Activated B cell treated with CpG ODN at 0.5 μM for 24 hours (primary cell): ENCODE results near the gene NAPA. TPM values are rescaled to one million over a fixed set of nuclear protein-coding genes. Genes with fewer than 3 reads are reported as not detected.

Experiments
- ATAC-seq: fragments of 200-7000 bp; cut with Tn5 transposase; one replicate; pipeline ENCODE4 v1.10.0; 2021; ENCODE audit warnings: low read depth, mild to moderate bottlenecking, moderate library complexity
- CTCF ChIA-PET: fragments of 350-600 bp; sonication (Branson Sonifier 250); formaldehyde crosslinking; loops from one replicate; lab custom pipeline; 2021; ENCODE audit warnings: antibody characterized with exemption; lab: Charles Lee
- POLR2A ChIA-PET: fragments of 350-600 bp; sonication (Branson Sonifier 250); formaldehyde crosslinking; loops from one replicate; lab custom pipeline; 2021; ENCODE audit warnings: antibody characterized with exemption; lab: Charles Lee
- DNase-seq: peaks from one replicate; pipeline ENCODE4 v3.0.0; 2022
- H3K27ac Mint-ChIP-seq: one replicate; pipeline ENCODE4 v1.8.0; 2020; ENCODE audit warnings: mixed read lengths
- H3K27me3 Mint-ChIP-seq: one replicate; pipeline ENCODE4 v1.8.0; 2021; ENCODE audit warnings: mixed read lengths
- H3K36me3 Mint-ChIP-seq: one replicate; pipeline ENCODE4 v1.8.0; 2021; ENCODE audit warnings: low read depth, mixed read lengths
- H3K4me1 Mint-ChIP-seq: one replicate; pipeline ENCODE4 v1.8.0; 2021; ENCODE audit warnings: mixed read lengths
- H3K4me3 Mint-ChIP-seq: one replicate; pipeline ENCODE4 v1.8.0; 2020; ENCODE audit warnings: mild to moderate bottlenecking, mixed read lengths
- H3K9me3 Mint-ChIP-seq: one replicate; pipeline ENCODE4 v1.8.0; 2020; ENCODE audit warnings: mixed read lengths
- intact Hi-C: fragments of 100-400 bp; cut with micrococcal nuclease; formaldehyde crosslinking; loops from one replicate; pipeline ENCODE4 v1.15.1; 2024
- total RNA-seq: library from RNA; stranded (reverse); gene quantifications from 2 replicates; pipeline ENCODE4 v1.2.3, GENCODE V29; 2022
- TF ChIP-seq, protein P1 (sequence below): fragments of 200-600 bp; IDR thresholded peaks from one replicate; pipeline ENCODE4 v1.8.0; 2022; ENCODE audit warnings: antibody characterized with exemption, mild to moderate bottlenecking

The NAPA gene
- total RNA-seq, 1 donor from 2014 or later: 70.6 TPM

DNA sequence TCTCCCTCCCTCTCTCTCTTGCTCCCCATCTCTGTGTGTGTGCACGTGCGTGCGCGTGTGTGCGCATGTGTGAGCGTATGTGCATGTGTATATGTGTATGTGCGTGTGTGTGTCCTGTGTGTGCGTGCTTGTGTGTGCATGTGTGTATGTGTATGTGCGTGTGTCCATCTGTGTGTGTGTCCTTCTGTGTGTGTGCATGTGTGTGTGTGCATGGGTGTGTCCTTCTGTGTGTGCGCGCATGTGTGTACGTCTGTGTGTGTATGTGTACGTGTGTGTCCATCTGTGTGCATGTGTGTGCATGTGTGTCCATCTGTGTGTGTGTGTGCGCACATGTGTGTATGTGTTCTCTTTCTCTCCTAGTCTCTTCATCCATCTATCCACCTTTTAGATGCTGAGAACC, 55.4 kb downstream of the NAPA start:
- H3K27ac Mint-ChIP-seq: no peak overlapping the region
- no peak overlapping the region for H3K4me3 Mint-ChIP-seq
- ChIA-PET POLR2A (no interaction called here), CTCF (no interaction called here)
- no peaks in the 10 kb centered on the region for H3K4me1 Mint-ChIP-seq
- DNase-seq (no peak), ATAC-seq (no peak)
- intact Hi-C loops: no loop called here
- TF ChIP-seq, protein P1, sequence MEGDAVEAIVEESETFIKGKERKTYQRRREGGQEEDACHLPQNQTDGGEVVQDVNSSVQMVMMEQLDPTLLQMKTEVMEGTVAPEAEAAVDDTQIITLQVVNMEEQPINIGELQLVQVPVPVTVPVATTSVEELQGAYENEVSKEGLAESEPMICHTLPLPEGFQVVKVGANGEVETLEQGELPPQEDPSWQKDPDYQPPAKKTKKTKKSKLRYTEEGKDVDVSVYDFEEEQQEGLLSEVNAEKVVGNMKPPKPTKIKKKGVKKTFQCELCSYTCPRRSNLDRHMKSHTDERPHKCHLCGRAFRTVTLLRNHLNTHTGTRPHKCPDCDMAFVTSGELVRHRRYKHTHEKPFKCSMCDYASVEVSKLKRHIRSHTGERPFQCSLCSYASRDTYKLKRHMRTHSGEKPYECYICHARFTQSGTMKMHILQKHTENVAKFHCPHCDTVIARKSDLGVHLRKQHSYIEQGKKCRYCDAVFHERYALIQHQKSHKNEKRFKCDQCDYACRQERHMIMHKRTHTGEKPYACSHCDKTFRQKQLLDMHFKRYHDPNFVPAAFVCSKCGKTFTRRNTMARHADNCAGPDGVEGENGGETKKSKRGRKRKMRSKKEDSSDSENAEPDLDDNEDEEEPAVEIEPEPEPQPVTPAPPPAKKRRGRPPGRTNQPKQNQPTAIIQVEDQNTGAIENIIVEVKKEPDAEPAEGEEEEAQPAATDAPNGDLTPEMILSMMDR: no peak
- no peaks in the 10 kb centered on the region for H3K36me3 Mint-ChIP-seq
- peaks cover 31% of the 10 kb centered on the region for H3K27me3 Mint-ChIP-seq
- H3K9me3 Mint-ChIP-seq: peaks cover 5% of the 10 kb centered on the region

DNA sequence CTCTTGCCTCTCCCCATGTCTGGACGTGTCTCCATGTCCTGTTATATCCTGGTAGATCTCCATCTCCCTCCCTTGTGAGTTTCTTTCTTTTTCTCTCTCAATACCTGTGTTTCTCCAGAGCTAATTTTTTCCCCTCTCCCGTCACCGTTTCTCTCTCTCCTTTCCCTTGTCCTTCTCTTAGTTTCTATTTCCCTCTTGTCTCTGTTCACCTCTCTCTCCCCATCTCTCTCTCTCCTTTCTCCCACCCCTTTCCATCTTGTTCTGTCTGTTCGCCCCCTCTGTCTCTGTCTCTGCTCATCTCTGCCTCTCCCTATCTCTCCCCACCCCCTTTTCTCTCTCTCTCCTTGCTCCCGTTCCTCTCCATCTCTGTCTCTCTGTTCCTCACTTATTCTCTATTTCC, 56.2 kb downstream of the NAPA start:
- TF ChIP-seq, protein P1: no peak
- Mint-ChIP-seq H3K27me3 (peaks cover 34% of the 10 kb centered on the region), H3K4me3 (no peak overlapping the region), H3K27ac (no peak overlapping the region), H3K4me1 (no peaks in the 10 kb centered on the region), H3K36me3 (no peaks in the 10 kb centered on the region), H3K9me3 (peaks cover 5% of the 10 kb centered on the region)
- ATAC-seq: no peak
- ChIA-PET POLR2A (no interaction called here), CTCF (no interaction called here)
- no peak for DNase-seq
- intact Hi-C loops: no loop called here

DNA sequence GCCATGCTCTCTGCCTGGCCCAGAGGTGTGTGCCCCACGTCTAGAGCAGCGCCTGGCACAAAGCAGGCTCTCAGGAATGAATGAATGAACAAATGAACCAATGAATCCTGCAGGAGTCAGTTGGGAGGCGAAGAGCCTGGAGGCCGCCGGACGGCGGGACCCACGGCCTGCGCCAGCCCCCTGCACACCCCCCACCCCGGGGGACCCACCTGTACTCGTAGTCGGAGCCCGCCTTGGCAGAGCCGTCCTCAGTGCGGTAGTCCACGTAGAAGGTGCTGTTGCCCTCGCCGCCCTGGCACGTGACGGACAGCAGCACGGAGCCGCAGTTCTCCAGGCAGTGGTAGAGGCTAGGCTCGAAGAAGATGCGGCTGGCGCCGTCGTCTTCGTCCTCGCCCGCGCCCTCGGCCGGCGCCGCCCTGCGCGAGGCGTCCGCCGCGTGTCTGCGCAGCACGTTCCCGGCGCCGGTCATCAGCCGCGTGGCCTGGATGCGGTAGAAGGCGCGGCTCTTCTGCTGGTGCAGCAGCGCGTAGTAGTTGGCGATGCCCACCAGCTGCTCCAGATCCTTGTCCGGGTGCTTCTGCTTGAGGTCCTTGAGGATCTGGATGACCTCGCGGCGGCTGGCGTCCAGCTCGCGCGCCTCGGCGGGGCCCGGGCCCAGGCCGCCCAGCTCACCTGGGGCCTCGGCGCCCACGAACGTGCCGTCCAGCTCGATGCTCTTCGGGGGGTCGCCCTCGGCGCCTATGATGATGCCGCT, 58.0 kb downstream of the NAPA start:
- ChIA-PET POLR2A (no interaction called here), CTCF (no interaction called here)
- Mint-ChIP-seq H3K27ac (no peak overlapping the region), H3K4me3 (no peak overlapping the region), H3K36me3 (no peaks in the 10 kb centered on the region), H3K27me3 (peaks cover 32% of the 10 kb centered on the region), H3K9me3 (peaks cover 5% of the 10 kb centered on the region), H3K4me1 (no peaks in the 10 kb centered on the region)
- DNase-seq (no peak), ATAC-seq (no peak)
- intact Hi-C loops: no loop called here
- TF ChIP-seq, protein P1: no peak

DNA sequence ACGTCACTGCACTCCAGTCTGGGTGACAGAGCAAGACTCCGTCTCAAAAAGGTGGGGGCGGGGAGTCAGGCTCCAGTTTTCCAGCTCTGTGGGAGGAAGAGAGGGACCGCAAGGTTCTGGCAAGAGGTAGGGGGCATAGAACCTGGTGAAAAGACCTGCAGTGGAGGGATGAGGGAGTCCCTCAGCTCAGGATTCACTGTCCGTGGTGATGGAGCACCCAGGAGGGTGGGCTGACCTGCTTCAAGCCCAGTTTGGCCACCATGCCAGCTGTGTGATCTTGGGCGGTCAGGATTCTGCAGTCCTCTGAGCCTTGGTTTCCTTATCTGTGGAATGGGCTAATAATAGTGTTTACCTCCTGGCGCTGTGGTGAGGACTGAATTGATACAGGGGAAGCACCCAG, 64.4 kb downstream of the NAPA start:
- H3K9me3 Mint-ChIP-seq: peaks cover 9% of the 10 kb centered on the region
- intact Hi-C loops: no loop called here
- CTCF ChIA-PET: no interaction called here
- H3K27me3 Mint-ChIP-seq: peaks cover 52% of the 10 kb centered on the region
- ATAC-seq (no peak), DNase-seq (no peak)
- TF ChIP-seq, protein P1: no peak
- H3K4me3 Mint-ChIP-seq: no peak overlapping the region
- H3K27ac Mint-ChIP-seq: no peak overlapping the region
- H3K4me1 Mint-ChIP-seq: peaks cover 20% of the 10 kb centered on the region
- H3K36me3 Mint-ChIP-seq: no peaks in the 10 kb centered on the region
- POLR2A ChIA-PET: no interaction called here

DNA sequence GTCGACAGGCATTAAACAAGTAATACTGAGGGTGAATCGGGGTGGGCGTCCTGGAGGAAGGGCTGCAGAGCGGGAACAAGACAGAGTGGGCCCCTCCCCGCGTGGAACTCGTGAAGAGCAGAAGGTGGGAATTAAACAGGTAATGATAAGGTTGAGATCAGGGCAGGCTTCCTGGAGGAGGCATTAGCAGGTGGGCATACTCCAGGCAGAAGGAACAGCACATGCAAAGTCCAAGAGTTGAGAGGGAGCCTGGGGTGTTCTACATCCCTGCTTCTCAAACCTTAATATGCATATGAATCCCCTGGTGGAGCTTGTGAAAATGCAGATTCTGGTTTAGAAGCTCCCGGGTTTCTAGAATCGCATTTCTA, 66.5 kb downstream of the NAPA start:
- Mint-ChIP-seq H3K4me3 (peak overlapping the region; percentile 22), H3K9me3 (peaks cover 6% of the 10 kb centered on the region), H3K36me3 (no peaks in the 10 kb centered on the region), H3K4me1 (peaks cover 31% of the 10 kb centered on the region), H3K27me3 (peaks cover 61% of the 10 kb centered on the region), H3K27ac (no peak overlapping the region)
- ATAC-seq: no peak
- intact Hi-C loops: no loop called here
- ChIA-PET POLR2A (no interaction called here), CTCF (no interaction called here)
- TF ChIP-seq, protein P1: no peak
- no peak for DNase-seq
